Activated T-helper 1 cell treated with anti-CD3 and anti-CD28 coated beads, Interleukin-12 subunit alpha, Interleukin-12 subunit beta, Interleukin-2, Interleukin-4 antibody, amounts not matched to agents 30 ng/mL and 10 ng/mL and 1 ng/mL, durations not matched to agents 14 hours and 24 hours and 36 hours (primary cell): ENCODE data around the gene EEF1E1. TPM values are rescaled to one million over a fixed set of nuclear protein-coding genes. Genes with fewer than 3 reads are reported as not detected.

ENCODE experiments used
- DNase-seq: peaks from one replicate; pipeline ENCODE4 v3.0.0; 2021; ENCODE audit warnings: low spot score
- H3K27ac Mint-ChIP-seq: one replicate; pipeline ENCODE4 v1.8.0; 2021; ENCODE audit warnings: mild to moderate bottlenecking, mixed read lengths
- H3K27me3 Mint-ChIP-seq: one replicate; pipeline ENCODE4 v1.8.0; 2022; ENCODE audit warnings: mild to moderate bottlenecking, moderate library complexity, mixed read lengths; ENCODE audit not compliant: insufficient read depth
- H3K36me3 Mint-ChIP-seq: one replicate; pipeline ENCODE4 v1.8.0; 2021; ENCODE audit warnings: low read depth, mixed read lengths
- H3K4me1 Mint-ChIP-seq: one replicate; pipeline ENCODE4 v1.8.0; 2021; ENCODE audit warnings: low read depth, mixed read lengths
- H3K4me3 Mint-ChIP-seq: one replicate; pipeline ENCODE4 v1.8.0; 2021; ENCODE audit warnings: mild to moderate bottlenecking, moderate library complexity, mixed read lengths
- H3K9me3 Mint-ChIP-seq: one replicate; pipeline ENCODE4 v1.8.0; 2021; ENCODE audit warnings: mixed read lengths
- intact Hi-C: fragments of 100-400 bp; cut with micrococcal nuclease; formaldehyde crosslinking; loops from one replicate; pipeline ENCODE4 v1.15.1; 2024
- total RNA-seq: library from RNA; stranded (reverse); gene quantifications from 2 replicates; pipeline ENCODE4 v1.2.3, GENCODE V29; 2022

EEF1E1 gene
- total RNA-seq, 1 donor from 2014 or later, result 92.8 TPM

- Mint-ChIP-seq H3K27me3 (peaks cover 16% of the 10 kb centered on the region), H3K36me3 (no peaks in the 10 kb centered on the region), H3K4me1 (no peaks in the 10 kb centered on the region), H3K27ac (no peak overlapping the region), H3K4me3 (no peak overlapping the region), H3K9me3 (no peaks in the 10 kb centered on the region)
- intact Hi-C loops, result no loop called here
- DNase-seq, result no peak
These were observed 7.9 kb upstream of the EEF1E1 start for GRCh38 chr6:8110117-8110721.

- Mint-ChIP-seq H3K4me1 (no peaks in the 10 kb centered on the region), H3K27ac (no peak overlapping the region), H3K27me3 (peaks cover 16% of the 10 kb centered on the region), H3K4me3 (no peak overlapping the region), H3K36me3 (no peaks in the 10 kb centered on the region), H3K9me3 (no peaks in the 10 kb centered on the region)
- intact Hi-C loops, result no loop called here
- no peak for DNase-seq
These were observed 6.6 kb upstream of the EEF1E1 start for GRCh38 chr6:8108759-8109539.

- no peak overlapping the region for H3K27ac Mint-ChIP-seq
- intact Hi-C loops, result no loop called here
- no peaks in the 10 kb centered on the region for H3K4me1 Mint-ChIP-seq
- DNase-seq, result no peak
- no peaks in the 10 kb centered on the region for H3K9me3 Mint-ChIP-seq
- no peak overlapping the region for H3K4me3 Mint-ChIP-seq
- peaks cover 16% of the 10 kb centered on the region for H3K27me3 Mint-ChIP-seq
- H3K36me3 Mint-ChIP-seq, result no peaks in the 10 kb centered on the region
These were observed 5.8 kb upstream of the EEF1E1 start for GRCh38 chr6:8108031-8108660.

- peaks cover 14% of the 10 kb centered on the region for H3K4me1 Mint-ChIP-seq
- DNase-seq, result no peak
- H3K4me3 Mint-ChIP-seq, result no peak overlapping the region
- H3K27ac Mint-ChIP-seq, result no peak overlapping the region
- peaks cover 2% of the 10 kb centered on the region for H3K36me3 Mint-ChIP-seq
- H3K9me3 Mint-ChIP-seq, result no peaks in the 10 kb centered on the region
- intact Hi-C loops, result no loop called here
- H3K27me3 Mint-ChIP-seq, result peaks cover 16% of the 10 kb centered on the region
These were observed 3.4 kb upstream of the EEF1E1 start for GRCh38 chr6:8105791-8106190.

- peaks cover 29% of the 10 kb centered on the region for H3K4me1 Mint-ChIP-seq
- peaks cover 12% of the 10 kb centered on the region for H3K27me3 Mint-ChIP-seq
- no peaks in the 10 kb centered on the region for H3K9me3 Mint-ChIP-seq
- intact Hi-C loops, result loop anchor here (5.0 kb wide), 1 partner anchor 716 kb away; the partner anchor contains the start of genes CAGE1 and RIOK1
- DNase-seq, result no peak
- peaks cover 8% of the 10 kb centered on the region for H3K36me3 Mint-ChIP-seq
- H3K27ac Mint-ChIP-seq, result no peak overlapping the region
- no peak overlapping the region for H3K4me3 Mint-ChIP-seq
These were observed 1.4 kb upstream of the EEF1E1 start for GRCh38 chr6:8103726-8104125.

GRCh38 chr6:8100159-8100854 lies 2.0 kb downstream of the EEF1E1 start:
- Mint-ChIP-seq H3K27me3 (peaks cover 3% of the 10 kb centered on the region), H3K4me3 (peak overlapping the region; percentile 49), H3K27ac (no peak overlapping the region), H3K4me1 (peaks cover 34% of the 10 kb centered on the region), H3K9me3 (no peaks in the 10 kb centered on the region), H3K36me3 (peaks cover 20% of the 10 kb centered on the region)
- DNase-seq, result no peak
- intact Hi-C loops, result loop anchor here (5.0 kb wide), 1 partner anchor 713 kb away; the partner anchor contains the start of genes CAGE1 and RIOK1

- no peak for DNase-seq
- peaks cover 17% of the 10 kb centered on the region for H3K9me3 Mint-ChIP-seq
- intact Hi-C loops, result no loop called here
- no peaks in the 10 kb centered on the region for H3K27me3 Mint-ChIP-seq
- H3K36me3 Mint-ChIP-seq, result peaks cover 69% of the 10 kb centered on the region
- H3K4me3 Mint-ChIP-seq, result no peak overlapping the region
- H3K27ac Mint-ChIP-seq, result no peak overlapping the region
- peaks cover 28% of the 10 kb centered on the region for H3K4me1 Mint-ChIP-seq
These were observed 11.7 kb downstream of the EEF1E1 start for GRCh38 chr6:8090650-8091049.

GRCh38 chr6:8088886-8089285 lies 13.5 kb downstream of the EEF1E1 start:
- H3K27me3 Mint-ChIP-seq, result no peaks in the 10 kb centered on the region
- H3K27ac Mint-ChIP-seq, result no peak overlapping the region
- no peak for DNase-seq
- no peak overlapping the region for H3K4me3 Mint-ChIP-seq
- H3K9me3 Mint-ChIP-seq, result peaks cover 17% of the 10 kb centered on the region
- intact Hi-C loops, result no loop called here
- H3K4me1 Mint-ChIP-seq, result peaks cover 39% of the 10 kb centered on the region
- H3K36me3 Mint-ChIP-seq, result peaks cover 58% of the 10 kb centered on the region

GRCh38 chr6:8087870-8088754 lies 14.2 kb downstream of the EEF1E1 start:
- H3K4me1 Mint-ChIP-seq, result peaks cover 47% of the 10 kb centered on the region
- peaks cover 63% of the 10 kb centered on the region for H3K36me3 Mint-ChIP-seq
- DNase-seq, result no peak
- no peak overlapping the region for H3K27ac Mint-ChIP-seq
- H3K4me3 Mint-ChIP-seq, result no peak overlapping the region
- H3K27me3 Mint-ChIP-seq, result no peaks in the 10 kb centered on the region
- intact Hi-C loops, result no loop called here
- peaks cover 17% of the 10 kb centered on the region for H3K9me3 Mint-ChIP-seq

GRCh38 chr6:8086755-8087306 lies 15.5 kb downstream of the EEF1E1 start:
- peaks cover 17% of the 10 kb centered on the region for H3K9me3 Mint-ChIP-seq
- intact Hi-C loops, result loop anchor here (1.0 kb wide), 2 partner anchors 15 to 22 kb away; partner anchors contain the start of gene EEF1E1
- H3K27ac Mint-ChIP-seq, result peak overlapping the region; percentile 74
- H3K36me3 Mint-ChIP-seq, result peaks cover 60% of the 10 kb centered on the region
- H3K27me3 Mint-ChIP-seq, result no peaks in the 10 kb centered on the region
- H3K4me3 Mint-ChIP-seq, result no peak overlapping the region
- no peak for DNase-seq
- peaks cover 53% of the 10 kb centered on the region for H3K4me1 Mint-ChIP-seq

- no peak overlapping the region for H3K4me3 Mint-ChIP-seq
These were observed 17.3 kb downstream of the EEF1E1 start for GRCh38 chr6:8085053-8085511.

GRCh38 chr6:8084586-8084985 lies 17.8 kb downstream of the EEF1E1 start:
- no peak for DNase-seq
- H3K4me3 Mint-ChIP-seq, result no peak overlapping the region
- intact Hi-C loops, result no loop called here
- H3K4me1 Mint-ChIP-seq, result peaks cover 53% of the 10 kb centered on the region
- H3K27ac Mint-ChIP-seq, result no peak overlapping the region
- peaks cover 59% of the 10 kb centered on the region for H3K36me3 Mint-ChIP-seq
- H3K27me3 Mint-ChIP-seq, result no peaks in the 10 kb centered on the region
- H3K9me3 Mint-ChIP-seq, result peaks cover 11% of the 10 kb centered on the region

More at GRCh38 chr6:8085053-8085511, 17.3 kb downstream of the EEF1E1 start:
- intact Hi-C loops, result no loop called here
- DNase-seq, result no peak
- Mint-ChIP-seq H3K36me3 (peaks cover 56% of the 10 kb centered on the region), H3K9me3 (peaks cover 11% of the 10 kb centered on the region), H3K4me1 (peaks cover 53% of the 10 kb centered on the region), H3K27me3 (no peaks in the 10 kb centered on the region), H3K27ac (no peak overlapping the region)
